Renal cortex interstitium (tissue), 11 donors: ENCODE measurements around the gene PPP2R2B. TPM values are rescaled to one million over a fixed set of nuclear protein-coding genes. Genes with fewer than 3 reads are reported as not detected.
"Not testable (repeated sequence)": the region's sequence is repeated elsewhere in the genome, so short reads cannot be mapped to it uniquely, and the experiment has no call there.

Experiments
- DNase-seq, 11 donors: peaks; one replicate each; pipeline ENCODE4 v3.0.0-alpha.2; 2013; ENCODE audit warnings: low read depth in 9 of 11, low spot score in 4 of 11; ENCODE audit errors: extremely low read depth in 1 of 11
- polyA plus RNA-seq, 3 donors: library from polyadenylated mRNA; unstranded; fragments of 120-200 nt; gene quantifications; one replicate each; pipeline ENCODE4 v1.2.1, GENCODE V29; 2013; ENCODE audit not compliant: insufficient read length in 3 of 3

PPP2R2B gene
- polyA plus RNA-seq, 3 donors: 12.4 to 15.4 (median 14.8) TPM

DNA sequence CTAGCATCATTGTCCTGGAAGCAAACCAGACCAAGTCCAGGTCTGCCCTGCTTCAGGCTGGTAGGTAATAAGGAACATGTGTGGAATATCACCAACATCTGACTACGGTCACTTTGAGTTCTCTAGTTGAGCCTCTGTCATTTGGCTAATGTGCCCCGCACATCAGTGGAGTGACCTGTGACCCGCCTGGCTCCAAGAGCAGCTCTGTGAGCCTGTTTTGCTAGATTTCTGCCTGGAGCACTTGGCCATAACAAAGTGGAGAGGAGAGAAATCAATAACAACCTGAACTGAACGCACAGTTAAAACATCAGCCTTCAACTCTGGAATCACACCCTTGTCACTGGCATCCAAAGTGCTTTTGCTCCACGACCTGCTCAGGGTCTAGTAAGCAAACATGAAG, 115.7 kb downstream of the PPP2R2B start:
- no peak for DNase-seq

DNA sequence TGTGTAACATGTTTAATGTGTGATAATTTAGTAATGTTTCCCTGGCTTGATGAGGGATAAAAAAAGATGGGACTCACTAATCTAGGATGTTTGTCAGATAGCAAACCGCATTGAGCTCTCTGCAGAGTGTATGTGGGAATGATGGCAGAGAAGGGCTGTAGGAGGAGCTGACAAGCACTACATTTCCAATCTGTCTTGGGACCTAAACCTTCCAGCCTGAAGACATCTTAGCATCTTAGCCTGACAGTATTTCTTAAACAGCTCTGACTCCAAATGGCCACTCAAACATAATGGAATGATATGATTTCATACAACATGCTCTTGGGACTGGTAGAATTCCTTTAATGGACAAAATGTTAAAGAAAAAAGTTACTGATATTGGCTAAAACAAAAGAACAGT, 116.7 kb downstream of the PPP2R2B start:
- no peak for DNase-seq

DNA sequence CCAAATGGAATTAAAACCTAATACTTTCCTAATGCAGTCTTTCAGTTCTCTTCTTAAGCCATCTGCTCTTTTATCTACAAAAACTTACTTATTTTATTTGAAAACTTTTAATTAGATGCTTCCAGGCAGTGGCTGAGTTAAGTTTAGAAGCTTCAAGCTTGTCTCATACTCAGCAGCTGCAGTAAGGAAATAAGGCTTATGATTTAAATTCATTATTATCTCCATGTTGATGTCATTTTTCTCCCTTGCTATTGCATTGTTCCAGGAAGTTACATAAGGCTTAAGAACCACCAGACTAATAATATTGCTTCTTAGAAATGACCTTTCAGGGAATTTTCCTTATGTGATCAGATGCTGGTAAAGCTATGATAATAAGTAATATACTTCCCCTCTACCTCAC, 119.6 kb downstream of the PPP2R2B start:
- no peak for DNase-seq

DNA sequence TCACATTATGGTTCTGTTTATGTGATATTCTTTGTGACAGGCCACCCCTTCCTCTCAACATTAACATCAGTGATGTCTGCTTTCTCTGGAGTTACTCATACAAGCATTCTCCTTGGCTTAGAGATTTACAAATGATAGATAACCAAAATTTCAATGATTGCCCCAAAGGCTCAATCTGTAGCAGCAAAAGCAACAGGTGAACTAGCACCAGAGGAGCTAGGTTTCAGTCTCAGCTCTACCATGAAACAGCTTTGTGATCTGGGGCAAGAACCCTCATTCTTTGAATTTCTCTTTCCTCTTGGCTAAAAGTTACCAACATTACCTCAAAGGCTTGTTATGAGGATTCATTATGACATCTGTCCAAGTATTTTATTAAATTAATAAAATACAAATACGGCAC, 120.5 kb downstream of the PPP2R2B start:
- no peak for DNase-seq

DNA sequence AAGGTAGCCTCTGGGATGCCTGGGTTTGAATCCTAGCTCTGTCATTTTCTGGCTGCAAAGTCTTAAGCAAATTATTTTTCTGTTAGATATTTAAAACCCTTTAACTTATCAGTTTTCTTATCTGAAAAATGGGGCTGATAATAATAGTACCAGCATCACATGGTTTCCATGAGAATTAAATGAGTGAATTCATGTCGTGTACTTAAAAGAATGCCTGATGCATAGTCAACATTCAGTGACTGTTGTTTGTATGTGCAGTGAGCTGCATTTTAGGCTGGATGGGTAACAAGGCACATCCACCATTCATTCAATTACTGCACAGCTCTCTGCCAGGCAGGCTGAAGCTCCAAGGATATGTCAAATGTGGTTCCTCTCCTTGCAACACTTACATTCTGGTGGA, 122.0 kb downstream of the PPP2R2B start:
- no peak for DNase-seq

DNA sequence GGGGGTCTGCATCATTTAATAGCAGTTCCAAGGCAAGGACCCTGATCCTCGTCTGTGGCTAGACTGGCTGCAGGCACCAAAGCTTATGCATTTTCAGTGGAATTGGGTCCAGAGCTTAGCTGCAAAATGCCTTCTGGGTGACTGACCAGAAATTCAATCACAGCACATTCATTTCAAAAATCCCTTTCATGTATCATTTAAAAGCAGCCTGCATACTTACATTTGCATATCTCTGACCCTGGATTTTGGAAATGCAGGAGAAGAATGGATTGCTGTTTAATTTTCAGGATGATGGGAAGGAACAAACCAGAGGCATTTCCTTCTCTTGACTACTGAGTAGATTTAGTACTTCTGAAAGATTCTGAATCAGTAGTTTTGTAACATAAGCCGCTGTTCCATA, 122.8 kb downstream of the PPP2R2B start:
- no peak for DNase-seq

GRCh38 chr5:146754621-146755020, 123.9 kb downstream of the PPP2R2B start:
- DNase-seq: no peak

DNA sequence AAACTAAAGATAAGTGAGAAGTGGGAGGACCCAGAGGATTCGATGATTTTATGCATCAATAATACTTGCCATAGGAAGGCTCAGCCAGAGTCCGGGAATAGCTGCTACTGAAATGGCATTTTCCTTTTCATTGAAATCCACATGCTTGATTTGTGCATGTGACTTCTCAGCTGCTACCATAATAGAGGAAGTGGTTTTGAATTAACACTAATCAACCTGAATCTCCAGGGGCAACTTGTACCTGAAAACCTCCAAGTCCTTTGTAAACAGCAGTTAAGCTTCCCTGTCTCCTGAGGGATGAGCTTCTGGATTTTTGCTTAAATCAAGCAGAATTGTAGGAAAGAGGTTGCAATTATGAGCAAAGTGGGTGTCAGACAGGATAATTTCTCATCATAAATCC, 124.9 kb downstream of the PPP2R2B start:
- no peak for DNase-seq

DNA sequence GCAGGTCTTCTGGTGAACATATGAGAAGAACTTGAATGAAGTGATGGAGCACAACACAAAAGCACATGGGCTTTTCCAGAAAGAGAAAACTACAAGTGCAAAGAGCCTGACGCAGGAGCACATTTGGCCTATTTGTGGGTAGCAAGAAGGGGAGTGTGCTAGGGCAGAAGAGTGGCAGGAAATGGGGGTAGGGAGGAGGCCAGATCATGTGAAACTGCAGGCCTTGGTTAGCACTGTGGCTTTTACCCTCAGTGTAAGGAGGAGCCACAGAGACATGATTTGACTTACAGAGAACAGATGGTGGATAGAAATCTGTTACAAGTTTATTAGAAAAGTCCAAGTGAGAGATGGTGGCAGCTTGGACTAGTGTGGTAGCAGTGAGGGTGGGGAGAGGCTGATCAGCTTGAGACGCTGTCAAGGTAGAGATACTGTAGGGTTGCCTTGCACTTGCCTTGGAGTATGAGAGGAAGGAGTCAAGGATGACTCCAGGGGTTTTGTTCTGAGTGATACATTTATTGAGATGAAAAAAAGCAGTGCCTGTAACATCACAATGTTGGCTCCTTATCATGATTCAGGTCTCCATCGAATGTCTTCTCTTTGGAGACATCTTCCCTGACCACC, 126.7 kb downstream of the PPP2R2B start:
- no peak for DNase-seq

- no peak for DNase-seq
Observed at GRCh38 chr5:146751054-146751453, 127.5 kb downstream of the PPP2R2B start.

DNA sequence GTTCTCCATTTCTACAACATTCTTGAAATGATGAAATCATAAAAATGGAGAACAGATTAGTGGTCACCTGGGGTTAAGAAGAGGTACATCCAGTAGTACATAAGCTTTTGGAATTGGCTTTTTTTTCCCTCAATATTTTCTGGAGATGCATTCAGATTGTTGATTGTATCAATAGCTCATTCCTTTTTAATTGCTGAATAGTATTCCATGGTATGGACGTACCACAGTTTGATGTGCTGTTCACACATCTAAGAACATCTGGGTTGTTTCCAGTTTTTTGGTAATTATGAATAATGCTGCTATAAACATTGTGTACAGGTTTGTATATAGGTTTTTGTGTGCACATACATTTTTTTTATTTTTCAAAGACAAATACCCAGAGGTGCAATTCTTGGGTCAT, 130.0 kb downstream of the PPP2R2B start:
- no peak for DNase-seq

- DNase-seq: no peak
Observed at GRCh38 chr5:146745931-146746577, 132.5 kb downstream of the PPP2R2B start.

GRCh38 chr5:146744068-146744745, 134.3 kb downstream of the PPP2R2B start:
- DNase-seq: no peak

- DNase-seq: no peak
Observed at GRCh38 chr5:146734936-146735577, 143.5 kb downstream of the PPP2R2B start.

- no peak for DNase-seq
Observed at GRCh38 chr5:146732962-146733361, 145.6 kb downstream of the PPP2R2B start.

DNA sequence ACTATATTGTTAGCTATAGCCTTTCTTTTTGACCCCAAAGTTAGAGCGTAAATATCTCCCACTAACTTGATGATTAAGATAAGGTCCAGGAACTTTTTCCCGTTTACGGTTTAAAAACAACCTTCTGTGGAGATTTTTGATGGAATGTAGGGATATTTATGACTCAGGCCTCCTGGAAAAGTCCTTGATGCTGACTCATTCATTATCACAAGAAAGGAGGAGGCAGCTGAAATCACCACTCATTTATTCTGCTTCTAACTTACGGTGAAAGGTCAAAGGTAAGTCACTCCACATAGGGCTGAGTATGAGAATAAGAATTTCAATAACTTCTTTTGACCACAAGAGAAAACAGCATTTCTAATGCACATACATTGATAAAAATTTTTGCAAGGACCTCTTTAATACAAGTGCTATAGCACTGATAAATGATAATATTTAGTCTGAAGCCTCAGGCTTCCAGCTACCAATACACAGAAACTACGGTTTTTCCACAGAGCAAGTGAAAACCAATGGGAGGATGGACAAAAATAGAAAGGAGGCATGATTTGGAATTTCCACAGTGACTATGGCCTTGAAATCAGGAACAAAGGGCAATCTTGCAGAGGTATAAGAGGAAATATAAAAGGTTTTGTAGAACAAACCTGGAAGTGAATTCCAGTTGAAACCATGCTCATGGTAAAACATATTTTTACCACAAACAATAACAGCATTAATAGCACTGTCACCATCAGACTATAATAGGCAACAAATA, 146.5 kb downstream of the PPP2R2B start:
- DNase-seq: peak in 1 of 11 donors; percentile 3

DNA sequence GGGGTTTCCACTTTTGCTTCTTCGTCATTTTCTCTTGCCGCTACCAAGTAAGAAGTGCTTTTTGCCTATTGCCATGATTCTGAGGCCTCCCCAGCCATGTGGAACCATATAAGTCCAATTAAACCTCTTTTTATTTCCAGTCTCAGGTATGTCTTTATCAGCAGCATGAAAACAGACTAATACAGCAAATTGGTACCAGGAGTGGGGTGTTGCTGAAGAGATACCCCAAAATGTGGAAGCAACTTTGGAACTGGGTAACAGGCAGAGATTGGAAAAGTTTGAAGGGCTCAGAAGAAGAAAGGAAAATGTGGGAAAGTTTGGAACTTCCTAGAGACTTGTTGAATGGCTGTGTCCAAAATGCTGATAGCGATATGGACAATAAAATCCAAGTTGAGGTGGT, 149.8 kb downstream of the PPP2R2B start:
- DNase-seq: not testable (repeated sequence)

- DNase-seq: no peak
Observed at GRCh38 chr5:146726891-146727290, 151.7 kb downstream of the PPP2R2B start.

DNA sequence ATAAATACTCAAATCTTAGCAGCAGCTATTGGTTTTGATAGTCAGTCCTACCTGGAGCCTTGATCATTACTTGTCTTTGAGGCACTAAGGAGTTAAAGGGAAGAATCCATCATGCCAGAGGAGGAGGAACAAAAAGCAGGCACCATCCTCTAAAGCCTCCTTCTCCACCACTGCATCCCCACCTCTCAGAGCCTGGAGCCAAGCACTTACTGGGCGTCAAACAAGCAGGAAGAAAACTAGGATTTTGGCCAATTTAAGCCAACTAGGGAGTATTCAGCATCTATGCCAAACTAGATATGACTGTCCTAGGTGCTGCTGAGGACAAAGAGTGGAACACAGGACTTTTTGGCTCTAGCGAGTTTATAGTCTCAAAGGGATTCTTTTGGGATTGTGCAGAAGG, 152.5 kb downstream of the PPP2R2B start:
- DNase-seq: no peak
